ENCODE measurements around the gene XRCC5.

The XRCC5 gene

GRCh38 chr2:216233281-216233995 lies 124.3 kb downstream of the XRCC5 start:
- DNase-seq (ENCODE audit: low read depth): no peak

GRCh38 chr2:216234106-216234505 lies 125.0 kb downstream of the XRCC5 start:
- no peak for DNase-seq (ENCODE audit: low read depth)

GRCh38 chr2:216235462-216235861 lies 126.3 kb downstream of the XRCC5 start:
- no peak for DNase-seq (ENCODE audit: low read depth)

- no peak for DNase-seq (ENCODE audit: low read depth)
Observed at GRCh38 chr2:216235896-216236295, 126.7 kb downstream of the XRCC5 start.

GRCh38 chr2:216236486-216236885 lies 127.3 kb downstream of the XRCC5 start:
- DNase-seq (ENCODE audit: low read depth): no peak

GRCh38 chr2:216242365-216242764 lies 133.2 kb downstream of the XRCC5 start:
- no peak for DNase-seq (ENCODE audit: low read depth)

- DNase-seq (ENCODE audit: low read depth): no peak
Observed at GRCh38 chr2:216243026-216243425, 133.9 kb downstream of the XRCC5 start.

GRCh38 chr2:216245391-216245975 lies 136.3 kb downstream of the XRCC5 start:
- no peak for DNase-seq (ENCODE audit: low read depth)

- DNase-seq (ENCODE audit: low read depth): no peak
Observed at GRCh38 chr2:216246766-216247165, 137.6 kb downstream of the XRCC5 start.

Measured in activated T-cell treated with anti-CD3 and anti-CD28 coated beads for 48 hours (primary cell).